HuH-7 (cell line): Measurements from ENCODE around the gene ROBO2.

Experiments
- DNase-seq: peaks from one replicate; pipeline ENCODE4 v3.0.0; 2011; ENCODE audit warnings: low spot score

ROBO2 gene

DNA sequence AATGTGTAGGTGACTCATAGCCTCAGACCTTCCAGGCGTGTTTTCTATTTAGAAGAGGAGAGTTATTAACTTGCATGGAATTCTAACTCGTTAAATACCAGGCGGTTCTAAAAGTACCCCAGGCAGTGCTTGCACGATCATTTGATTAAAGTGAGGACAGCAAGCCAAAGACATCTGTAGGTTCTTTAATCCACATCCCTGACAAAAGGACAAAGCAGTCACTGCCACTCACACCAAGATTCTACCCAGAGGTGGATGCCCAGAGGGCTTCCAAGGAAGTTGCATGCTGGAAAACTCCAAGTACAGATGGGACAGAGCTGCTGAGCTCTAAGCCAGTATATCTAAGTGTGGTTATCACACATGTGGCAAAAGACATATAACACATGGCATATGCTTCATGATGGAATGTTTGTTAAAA, 372.1 kb downstream of the ROBO2 start:
- DNase-seq: no peak

DNA sequence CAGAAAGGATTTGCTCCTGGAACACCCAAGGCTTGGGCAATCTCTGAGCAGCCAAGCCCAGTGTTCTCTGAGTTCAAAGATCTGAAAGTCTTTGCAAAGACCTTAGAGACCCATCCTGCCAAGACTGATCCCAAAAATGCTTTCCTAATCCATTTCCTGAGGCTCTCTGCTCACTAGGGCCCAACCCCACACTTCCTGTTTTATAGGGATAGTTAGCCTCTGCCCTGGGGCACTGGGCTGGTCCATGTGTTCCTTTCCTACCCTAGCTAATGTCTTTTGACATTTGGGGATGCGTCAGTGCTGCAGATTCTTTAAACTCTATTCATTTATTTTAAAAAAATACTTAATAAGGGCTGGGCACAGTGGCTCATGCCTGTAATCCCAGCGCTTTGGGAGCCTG, 372.7 kb downstream of the ROBO2 start:
- no peak for DNase-seq

DNA sequence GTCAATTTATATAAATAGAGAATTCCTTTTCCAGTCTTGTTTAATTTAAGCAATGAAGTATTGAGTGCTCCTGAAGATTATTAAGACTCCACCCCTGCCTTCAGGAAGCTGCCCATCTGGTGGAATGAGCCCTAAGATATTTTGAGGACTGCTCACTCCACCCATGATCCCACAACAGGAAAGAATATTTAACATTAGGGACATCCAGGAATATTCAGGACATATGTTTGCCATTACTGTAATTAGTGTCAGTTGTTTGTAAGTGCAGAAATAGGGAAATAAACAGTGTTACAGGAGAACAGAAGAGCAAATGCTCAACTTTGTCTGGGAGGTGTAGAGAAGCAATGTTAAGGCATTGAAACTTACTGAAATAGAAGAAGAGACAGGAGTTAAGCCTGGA, 375.0 kb downstream of the ROBO2 start:
- DNase-seq: no peak

DNA sequence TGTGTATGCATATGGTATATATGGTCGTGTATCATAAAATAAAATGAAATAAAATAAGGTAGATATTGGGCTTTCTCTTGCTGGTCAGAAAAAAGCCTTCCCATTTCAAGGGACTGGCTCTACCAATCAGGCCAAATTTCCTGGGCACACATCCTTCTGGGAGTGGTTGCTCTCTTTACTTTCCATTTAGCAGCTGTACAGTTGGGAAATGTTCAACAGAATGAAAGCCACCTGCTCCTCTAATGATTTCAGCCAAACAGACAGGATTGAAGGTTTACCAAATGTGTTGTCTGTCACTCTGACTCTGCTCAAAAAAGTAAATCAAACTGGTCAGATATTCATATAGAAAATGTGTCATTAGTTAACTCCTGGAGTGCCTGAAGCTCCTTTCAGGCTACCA, 380.4 kb downstream of the ROBO2 start:
- DNase-seq: no peak

DNA sequence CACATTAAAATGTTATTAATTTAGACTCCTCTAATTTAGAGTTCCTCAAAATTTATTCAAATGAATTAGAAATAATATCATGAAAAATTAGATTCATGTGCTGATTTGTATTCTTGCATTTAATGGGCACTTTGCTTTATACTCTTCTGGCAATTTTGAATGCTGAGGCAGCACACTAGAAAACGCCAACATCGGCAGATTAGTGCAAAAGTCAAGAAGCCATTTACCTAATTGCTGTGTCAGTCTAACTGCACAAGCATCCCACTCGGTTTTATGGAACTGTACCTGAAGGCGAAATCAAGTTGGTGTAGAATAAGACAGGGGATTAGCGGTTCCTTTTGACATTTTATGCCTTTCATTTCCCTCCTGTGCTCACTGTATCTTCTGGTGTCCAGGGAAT, 382.0 kb downstream of the ROBO2 start:
- DNase-seq: no peak

DNA sequence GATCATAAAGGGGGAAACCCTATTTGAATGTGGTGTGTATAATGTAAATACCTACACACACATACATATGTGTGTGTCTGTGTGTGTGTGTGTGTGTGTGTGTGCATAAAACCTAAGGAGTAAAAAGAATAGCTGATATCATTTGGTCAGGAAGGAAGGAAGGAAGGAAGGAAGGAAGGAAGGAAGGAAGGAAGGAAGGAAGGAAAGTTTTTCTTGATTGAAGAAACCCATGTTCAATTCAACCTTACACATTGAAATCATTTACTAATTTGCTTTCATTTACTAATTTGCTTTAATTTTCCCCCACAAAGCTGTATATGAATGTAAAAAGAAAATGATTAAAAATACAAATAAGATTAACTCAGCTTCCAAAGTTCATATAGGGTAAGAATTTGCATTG, 386.6 kb downstream of the ROBO2 start:
- no peak for DNase-seq

DNA sequence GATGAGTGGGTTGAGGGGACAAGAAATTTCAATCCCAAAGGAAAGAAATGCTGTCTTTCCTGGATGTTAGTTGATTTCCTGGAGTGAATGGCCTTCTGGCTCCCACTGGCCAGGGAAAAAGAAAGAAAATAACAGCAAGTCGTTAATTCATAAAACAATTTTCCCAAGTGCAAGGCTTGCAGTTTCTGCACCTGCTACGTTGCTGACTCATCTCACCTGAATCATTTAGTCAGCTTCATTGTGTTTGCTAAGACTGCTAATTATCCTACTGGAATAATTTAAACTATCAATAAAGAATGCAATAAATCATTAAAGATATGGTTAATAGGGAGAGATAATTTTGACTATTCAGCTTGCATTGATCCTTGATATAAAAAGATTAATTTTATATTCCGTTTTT, 387.6 kb downstream of the ROBO2 start:
- DNase-seq: no peak

DNA sequence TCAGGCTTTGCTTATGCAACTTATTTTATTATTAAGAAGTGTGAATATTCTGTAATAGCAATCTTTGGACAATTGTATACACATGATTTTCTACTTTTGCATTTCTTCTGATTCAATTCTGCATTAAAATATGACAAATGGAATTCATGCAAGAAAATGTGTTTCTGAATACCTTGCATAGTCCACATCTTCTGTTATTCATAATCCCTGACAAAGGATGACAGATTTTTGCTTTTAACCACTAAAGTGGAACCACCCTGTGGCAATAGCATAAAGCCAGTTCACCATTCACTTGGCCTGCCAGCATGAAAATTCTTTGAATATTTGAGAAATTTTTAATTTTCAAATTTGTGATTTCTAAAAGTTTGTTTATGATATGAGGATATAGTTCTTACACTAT, 397.0 kb downstream of the ROBO2 start:
- DNase-seq: no peak

DNA sequence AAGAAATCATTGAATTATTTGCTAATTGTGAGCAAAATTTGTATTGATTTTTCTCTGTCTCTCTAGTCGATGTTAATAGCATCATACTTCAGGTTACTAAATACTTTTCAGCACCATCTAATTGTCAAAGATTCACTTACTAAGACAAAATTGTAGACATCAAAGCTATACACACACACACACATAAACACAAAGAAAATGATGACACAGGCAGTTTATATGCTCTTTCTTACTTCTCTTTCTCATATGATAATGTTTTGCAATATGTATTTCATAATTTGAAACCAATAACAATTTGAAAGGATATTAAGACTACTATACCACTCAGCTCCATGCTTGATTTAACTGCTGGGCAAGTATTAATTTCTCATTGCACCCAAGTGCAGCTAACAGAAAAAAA, 406.2 kb downstream of the ROBO2 start:
- DNase-seq: no peak

DNA sequence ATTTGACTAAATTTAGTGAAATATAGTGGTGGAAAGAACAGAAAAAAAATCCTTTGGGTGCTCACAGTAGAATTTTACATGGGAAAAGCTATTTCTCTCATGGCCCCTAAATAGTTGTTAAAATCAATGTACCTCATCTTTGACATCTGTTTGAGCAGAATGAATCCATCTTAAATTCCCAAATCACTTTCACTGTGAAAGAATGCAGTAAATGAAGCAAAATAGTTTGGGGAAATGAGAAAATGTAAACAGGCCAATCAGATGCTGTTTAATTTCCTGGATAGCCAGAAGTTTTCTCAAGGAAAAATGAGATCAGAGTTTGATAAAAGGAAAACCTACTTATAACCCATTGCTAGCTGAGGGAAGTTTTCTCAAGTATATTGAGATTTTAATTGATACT, 406.9 kb downstream of the ROBO2 start:
- DNase-seq: no peak

DNA sequence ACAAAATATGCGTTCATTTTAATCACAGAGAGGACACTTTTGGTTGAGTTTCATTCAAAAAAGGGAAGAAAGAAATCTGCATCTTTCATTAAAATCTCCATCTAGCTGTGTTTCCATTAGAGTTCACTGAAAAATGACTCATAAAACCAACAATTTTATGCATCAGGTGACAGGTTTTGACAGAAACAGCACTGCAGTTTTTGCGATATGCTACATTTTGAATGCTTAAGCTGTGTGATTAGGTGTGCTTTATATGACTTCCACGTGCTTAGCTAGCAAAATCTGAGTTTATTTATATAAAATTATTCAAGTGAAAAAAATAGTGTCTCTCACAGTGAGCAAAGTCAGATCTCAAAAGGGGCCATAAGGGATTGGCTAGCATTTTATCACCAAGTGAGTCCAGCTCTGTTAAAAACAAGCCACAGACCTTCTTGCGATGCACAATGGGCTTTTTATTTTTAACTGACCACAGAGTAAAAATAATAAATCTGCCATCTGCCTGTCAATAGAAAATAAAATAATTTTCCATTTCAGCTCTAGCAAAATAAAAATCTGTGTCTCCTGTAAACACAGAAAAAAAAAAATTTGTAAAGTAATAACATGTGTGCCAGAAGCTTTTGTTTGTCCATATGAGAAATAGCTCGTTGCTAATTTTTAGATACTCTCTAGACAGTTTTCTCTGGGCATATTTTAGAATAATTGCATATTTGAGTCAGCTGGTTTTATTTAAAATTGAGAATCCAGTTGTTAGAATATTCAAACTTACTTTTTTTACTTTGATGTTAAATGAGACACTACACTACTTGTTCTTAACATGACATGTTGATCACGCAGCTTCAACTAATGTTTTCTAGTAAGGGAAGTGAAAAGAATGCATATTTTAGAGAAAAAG, 409.8 kb downstream of the ROBO2 start:
- no peak for DNase-seq

DNA sequence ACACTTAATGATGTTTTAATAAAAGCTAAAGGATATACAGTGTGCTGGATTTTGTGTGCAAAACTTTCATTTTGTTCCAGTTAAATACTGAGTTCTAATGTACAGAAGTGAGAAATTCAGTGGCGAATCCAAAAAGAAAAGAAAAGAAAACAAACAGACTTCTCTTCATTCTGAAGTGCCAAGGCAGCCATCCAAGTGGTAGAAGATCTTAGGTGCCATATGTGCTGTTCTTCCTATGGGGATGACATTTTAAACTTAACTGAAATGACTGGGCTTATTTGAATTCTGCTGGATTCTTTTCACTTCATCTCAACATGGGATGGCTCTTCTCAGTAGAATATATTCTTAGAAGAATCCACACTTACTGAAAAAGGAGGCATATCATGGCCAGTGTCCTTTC, 416.5 kb downstream of the ROBO2 start:
- no peak for DNase-seq

DNA sequence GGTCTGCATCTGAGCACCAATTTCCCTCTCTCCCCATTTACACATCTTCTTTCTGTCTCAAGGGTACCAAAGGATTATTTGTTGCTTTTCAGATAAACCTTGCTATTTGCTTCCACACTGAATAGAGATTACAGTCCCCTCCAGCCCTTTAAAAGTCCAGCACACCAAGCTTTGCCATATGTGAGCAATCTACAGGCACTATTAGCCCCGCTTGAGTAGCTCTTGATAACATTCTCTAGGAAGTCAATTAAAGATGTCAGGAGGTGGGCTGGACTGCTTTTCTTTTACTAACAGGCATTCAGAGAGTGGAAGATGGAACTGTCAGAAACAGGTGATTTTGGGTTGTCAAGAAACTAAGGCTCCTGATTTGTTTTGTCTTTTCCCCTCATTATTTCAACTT, 417.0 kb downstream of the ROBO2 start:
- no peak for DNase-seq

DNA sequence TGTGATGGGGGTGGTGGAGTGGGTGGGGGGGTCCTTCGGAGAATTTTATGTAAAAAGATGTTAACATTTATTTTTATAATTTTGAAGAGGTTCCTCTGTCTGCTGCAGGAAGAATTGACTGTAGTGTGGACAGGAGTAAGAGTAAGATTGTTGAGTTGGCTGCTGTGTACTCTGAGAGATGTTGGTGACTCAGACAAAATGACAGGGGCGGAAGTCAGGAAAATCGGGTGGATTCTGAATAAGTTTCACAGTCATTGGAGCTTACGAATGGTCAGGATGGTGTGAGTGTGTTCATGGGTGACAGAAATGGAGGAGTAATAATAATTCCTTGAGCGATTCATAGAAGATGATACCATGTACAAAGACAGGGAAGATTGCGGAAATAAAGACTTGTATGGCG, 420.0 kb downstream of the ROBO2 start:
- DNase-seq: no peak

DNA sequence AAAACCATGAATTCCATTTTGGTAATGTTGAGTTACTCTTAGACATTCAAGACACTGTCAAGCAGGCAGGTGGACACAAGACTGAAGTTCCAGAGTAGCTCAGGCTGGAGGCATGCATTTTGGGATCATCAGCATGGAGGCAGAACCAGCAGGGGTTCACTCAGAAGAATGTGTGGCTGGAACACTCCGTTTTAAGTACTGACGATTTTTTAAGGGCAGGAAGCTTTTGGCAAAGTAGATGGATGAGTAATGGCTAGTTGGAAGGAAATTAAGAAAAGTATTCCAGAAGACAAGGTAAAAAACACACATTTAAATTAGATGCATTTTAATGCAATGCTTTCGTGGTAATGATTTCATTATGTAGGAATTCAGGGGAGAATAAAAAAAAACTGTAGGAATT, 420.4 kb downstream of the ROBO2 start:
- DNase-seq: no peak

DNA sequence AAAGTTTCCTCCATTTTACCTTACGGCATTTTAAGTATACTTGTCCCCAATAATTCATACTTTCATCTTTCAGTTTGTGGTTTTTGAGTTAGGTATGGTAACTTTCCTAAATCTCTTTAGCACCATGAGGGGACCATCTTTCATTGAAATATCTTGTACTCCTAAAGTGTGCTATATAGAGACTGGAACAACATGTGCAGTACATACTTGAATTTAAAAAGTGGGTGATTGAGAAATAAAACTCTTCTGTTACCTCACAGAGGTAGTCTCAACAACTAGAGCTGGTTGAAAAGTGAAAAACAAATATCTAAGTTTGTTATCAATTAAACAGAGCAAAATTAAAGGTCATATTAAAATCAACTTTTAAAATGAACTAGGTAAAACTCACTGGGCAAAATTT, 423.1 kb downstream of the ROBO2 start:
- DNase-seq: no peak

DNA sequence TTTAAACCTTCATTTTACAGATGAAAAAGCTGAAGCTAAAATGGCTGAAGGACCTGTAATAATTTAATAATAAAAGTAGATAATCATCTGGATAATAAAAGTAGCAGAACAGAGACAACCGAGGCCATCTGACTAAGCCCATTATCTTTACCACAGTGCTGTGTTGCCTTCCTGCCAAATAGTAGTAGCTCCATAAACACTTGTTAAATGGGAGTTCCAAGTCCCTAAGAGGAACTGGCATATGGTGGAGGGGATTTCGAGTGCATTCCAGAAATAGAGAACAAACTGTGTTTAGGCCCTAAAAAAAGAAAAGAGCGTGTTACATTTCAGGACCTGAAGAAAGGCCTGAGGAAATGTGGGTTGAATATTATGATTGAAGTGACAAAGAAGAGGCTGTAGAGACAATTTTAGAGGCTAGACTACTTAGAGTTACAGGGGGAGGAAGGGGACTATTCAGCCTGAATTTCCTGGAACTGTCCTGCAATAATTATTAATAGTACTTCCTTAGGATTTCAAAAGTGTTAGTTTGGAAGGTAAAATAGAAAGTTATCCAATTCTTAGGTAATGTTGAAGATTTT, 424.3 kb downstream of the ROBO2 start:
- DNase-seq: no peak

DNA sequence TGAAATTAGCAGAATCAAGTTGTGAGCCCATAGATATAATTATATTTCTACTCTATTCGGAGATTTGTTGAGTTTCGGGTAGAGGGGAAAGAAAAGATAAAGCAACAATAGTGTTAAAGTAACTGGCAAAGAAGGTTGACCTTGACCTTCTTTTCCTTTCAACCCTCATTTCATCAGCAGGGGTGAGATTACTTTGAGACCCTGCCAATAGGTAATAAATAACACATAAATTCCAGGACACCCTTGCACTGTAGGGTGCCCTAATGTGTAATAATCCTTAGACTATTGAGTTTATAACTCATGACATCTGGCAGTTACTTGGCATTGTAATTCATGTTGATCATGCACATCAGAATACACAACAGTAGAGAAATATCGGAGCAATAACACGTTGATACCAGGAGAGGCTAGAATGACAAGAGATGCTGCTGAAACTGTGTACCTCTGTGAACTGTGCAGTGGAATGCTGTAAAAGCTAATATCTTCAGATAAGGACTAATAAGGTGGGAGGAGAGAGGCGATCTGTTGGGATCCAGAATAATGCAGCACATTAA, 426.7 kb downstream of the ROBO2 start:
- no peak for DNase-seq

DNA sequence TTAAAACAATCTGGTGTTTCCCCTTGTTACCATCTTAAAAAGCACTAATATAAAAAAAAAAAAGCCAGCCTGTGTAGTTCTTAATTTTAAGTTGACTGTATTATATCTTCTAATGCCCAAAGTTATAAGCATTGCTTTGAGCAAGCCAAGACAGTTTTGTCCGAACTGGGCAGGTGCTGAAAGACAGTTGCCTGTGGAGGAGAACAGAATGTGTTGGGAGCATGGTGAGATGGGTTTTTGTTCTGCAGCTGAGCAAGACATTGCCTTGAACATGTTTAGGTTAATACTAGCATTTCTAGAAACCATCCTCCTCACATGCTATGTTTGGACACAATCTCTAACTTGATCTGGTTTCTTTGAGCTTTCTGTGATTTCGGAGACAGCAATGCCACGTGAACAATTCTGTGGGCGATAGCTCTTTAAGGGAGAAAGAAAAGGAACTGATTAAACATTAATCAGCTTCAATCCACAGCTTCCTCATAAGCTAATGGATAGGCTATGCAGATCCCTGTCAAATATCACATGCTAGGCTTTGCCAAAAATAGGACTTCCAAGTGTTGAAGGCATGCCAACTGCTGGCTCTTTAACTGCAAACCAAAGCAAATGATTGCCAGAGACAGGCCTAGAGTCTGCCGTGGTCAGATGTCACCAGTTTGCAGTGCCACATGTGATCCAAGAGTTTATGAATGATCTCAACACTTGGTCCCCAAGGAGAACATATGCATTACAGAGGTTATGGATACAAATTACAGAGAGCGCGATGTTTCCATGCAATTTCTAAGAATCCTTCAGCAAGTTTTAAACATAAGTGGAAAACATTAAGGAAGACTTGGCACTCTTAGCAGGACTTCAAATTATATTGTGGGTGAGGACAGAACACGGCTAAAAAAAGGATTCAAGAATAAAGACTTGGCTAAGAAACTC, 428.1 kb downstream of the ROBO2 start:
- no peak for DNase-seq

DNA sequence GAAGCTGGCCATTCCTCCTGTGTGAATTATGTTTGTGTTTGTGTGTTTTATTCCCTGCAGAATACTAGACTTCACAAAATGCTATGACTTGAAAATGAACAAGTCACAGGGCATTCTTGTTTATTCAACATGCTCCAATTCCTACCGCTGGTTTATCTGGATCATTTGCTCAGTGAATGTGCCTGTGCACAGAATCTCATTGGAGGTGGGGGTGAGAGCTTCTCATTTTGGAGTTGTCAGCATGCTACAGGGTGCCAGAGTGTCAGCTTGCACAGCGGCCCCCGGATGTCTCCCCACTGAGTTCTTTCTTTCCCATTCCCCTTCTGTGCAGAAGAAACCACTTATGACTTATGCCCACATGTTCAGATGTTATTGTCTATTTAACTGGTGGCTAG, 428.7 kb downstream of the ROBO2 start:
- no peak for DNase-seq

DNA sequence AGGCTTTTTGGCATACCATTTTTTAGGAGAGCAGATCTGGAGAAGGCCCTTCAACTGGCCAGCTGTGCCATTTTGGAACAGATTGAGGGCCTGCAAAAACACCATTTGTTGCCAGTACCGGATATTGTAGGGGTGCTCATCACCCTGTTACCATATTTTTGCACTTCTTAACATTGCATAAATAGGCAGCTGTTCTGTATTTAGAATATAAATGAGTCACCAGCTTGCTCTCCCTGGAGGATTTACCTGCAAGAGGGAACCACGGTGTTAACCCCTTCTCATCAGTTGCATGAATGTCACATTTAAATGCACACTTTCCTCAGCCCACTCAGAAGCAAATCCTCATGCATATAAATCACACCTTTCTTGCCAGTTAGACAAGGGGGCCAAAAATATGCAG, 435.6 kb downstream of the ROBO2 start:
- no peak for DNase-seq

DNA sequence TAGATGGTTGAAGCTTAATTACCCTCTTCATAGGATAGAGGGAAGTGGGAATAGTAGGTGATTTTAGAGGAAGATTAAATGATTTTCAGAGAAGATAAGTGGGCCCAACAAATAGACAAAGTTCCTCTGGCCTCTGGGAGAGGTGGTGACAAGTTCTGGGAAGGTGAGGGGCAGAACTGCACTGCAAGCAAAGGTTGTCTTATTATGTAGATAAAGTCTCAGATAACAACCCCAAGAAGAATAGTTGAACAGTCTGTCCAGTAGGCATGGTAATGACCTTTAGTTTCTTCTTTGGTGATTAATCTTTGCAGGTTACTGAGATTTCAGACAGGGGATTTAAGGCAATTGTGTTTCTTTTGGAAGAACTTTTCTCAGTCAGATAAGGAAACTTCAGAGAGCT, 439.1 kb downstream of the ROBO2 start:
- no peak for DNase-seq

DNA sequence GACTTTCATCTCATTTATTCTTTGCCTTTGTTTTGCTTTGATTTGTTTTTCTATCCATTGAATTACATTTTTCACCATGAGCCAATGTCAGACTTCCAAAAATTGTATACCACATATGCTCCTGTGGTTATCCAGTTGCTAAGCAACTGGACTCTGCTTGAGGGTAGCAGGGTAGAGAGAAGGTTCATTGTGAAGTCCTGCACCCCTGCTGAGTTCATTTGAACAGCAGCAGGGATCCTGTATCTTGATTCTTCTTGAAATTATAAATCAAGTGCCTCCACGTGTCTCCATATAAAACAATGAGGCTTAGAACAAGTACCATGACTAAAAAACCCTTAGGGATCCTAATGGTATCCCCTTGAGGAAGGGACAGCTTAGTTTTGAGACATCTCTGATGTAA, 449.3 kb downstream of the ROBO2 start:
- DNase-seq: no peak
